IMR-90 (cell line): ENCODE data around the gene LY86. TPM values are rescaled to one million over a fixed set of nuclear protein-coding genes. Genes with fewer than 3 reads are reported as not detected.

Experiments used
- ATAC-seq: fragments of 200-7000 bp; cut with Tn5 transposase; 2 replicates; pipeline ENCODE4 v1.9.1; 2020; ENCODE audit warnings: low read depth, mild to moderate bottlenecking, moderate library complexity
- BruUV-seq: library from RNA; stranded (reverse); fragments of 400-500 nt; replicated peaks from 2 replicates; lab custom pipeline; 2021; lab: Mats Ljungman, UMichigan
- CTCF ChIA-PET: fragments of 300-600 bp; formaldehyde crosslinking; extraction: SDS; loops from one replicate; lab custom pipeline; 2021; ENCODE audit warnings: antibody characterized with exemption; lab: Yijun Ruan, JAX
- POLR2A ChIA-PET: fragments of 300-600 bp; sonication (Branson Sonifier 250); formaldehyde crosslinking; loops from one replicate; lab custom pipeline; 2022; ENCODE audit warnings: antibody characterized with exemption; ENCODE audit not compliant: unreplicated experiment; lab: Charles Lee
- DNase-seq: peaks from one replicate; pipeline ENCODE4 v3.0.0; 2013
- H2AFZ ChIP-seq: replicated peaks from 2 replicates; pipeline ENCODE3; 2013; ENCODE audit warnings: low read length, mild to moderate bottlenecking; ENCODE audit not compliant: poor library complexity
- H2AK5ac ChIP-seq: 2 replicates; pipeline ENCODE4 v1.6.1; 2013; ENCODE audit warnings: low read depth, low read length, inconsistent platforms
- H2AK9ac ChIP-seq: replicated peaks from 2 replicates; pipeline ENCODE3; 2013; ENCODE audit warnings: mild to moderate bottlenecking, low read depth, low read length, moderate library complexity; ENCODE audit not compliant: poor library complexity
- H2BK120ac ChIP-seq: 2 replicates; pipeline ENCODE4 v1.6.1; 2013; ENCODE audit warnings: low read depth, low read length, inconsistent platforms
- H2BK15ac ChIP-seq: 3 replicates; pipeline ENCODE4 v1.6.1; 2013; ENCODE audit warnings: low read depth, low read length, inconsistent platforms
- H2BK20ac ChIP-seq: 2 replicates; pipeline ENCODE4 v1.6.1; 2013; ENCODE audit warnings: low read depth, mild to moderate bottlenecking, inconsistent platforms, low read length, moderate library complexity
- H2BK5ac ChIP-seq: 2 replicates; pipeline ENCODE4 v1.6.1; 2013; ENCODE audit warnings: mild to moderate bottlenecking, low read depth, low read length, inconsistent platforms; ENCODE audit not compliant: poor library complexity, severe bottlenecking
- H3K14ac ChIP-seq: replicated peaks from 2 replicates; pipeline ENCODE4 v1.6.1; 2013; ENCODE audit warnings: low read depth, low read length, inconsistent platforms
- H3K18ac ChIP-seq: 2 replicates; pipeline ENCODE4 v1.6.1; 2013; ENCODE audit warnings: low read depth, low read length, control low read depth
- H3K23ac ChIP-seq: 2 replicates; pipeline ENCODE4 v1.6.1; 2013; ENCODE audit warnings: low read depth, low read length, inconsistent platforms
- H3K27ac ChIP-seq: 2 replicates; pipeline ENCODE4 v1.5.1; 2013; ENCODE audit warnings: mild to moderate bottlenecking, control low read depth, low read length; ENCODE audit not compliant: insufficient read depth
- H3K27me3 ChIP-seq: 2 replicates; pipeline ENCODE4 v1.6.1; 2013; ENCODE audit warnings: low read length; ENCODE audit not compliant: control insufficient read depth, insufficient read depth
- H3K36me3 ChIP-seq: 2 replicates; pipeline ENCODE4 v1.6.1; 2013; ENCODE audit warnings: low read length, mixed read lengths; ENCODE audit not compliant: control insufficient read depth, insufficient read depth
- H3K4ac ChIP-seq: 2 replicates; pipeline ENCODE4 v1.6.1; 2013; ENCODE audit warnings: low read depth, low read length, inconsistent platforms
- H3K4me1 ChIP-seq: 2 replicates; pipeline ENCODE4 v1.6.1; 2013; ENCODE audit warnings: low read length, mixed read lengths; ENCODE audit not compliant: control insufficient read depth, insufficient read depth
- H3K4me2 ChIP-seq: 2 replicates; pipeline ENCODE4 v1.6.1; 2013; ENCODE audit warnings: low read depth, mild to moderate bottlenecking, control low read depth, low read length, moderate library complexity
- H3K4me3 ChIP-seq: 2 replicates; pipeline ENCODE4 v1.5.1; 2013; ENCODE audit warnings: low read depth, mild to moderate bottlenecking, control low read depth, low read length, moderate library complexity; ENCODE audit not compliant: insufficient read depth
- H3K56ac ChIP-seq: 2 replicates; pipeline ENCODE4 v1.6.1; 2013; ENCODE audit warnings: low read length, inconsistent platforms; ENCODE audit not compliant: insufficient read depth; ENCODE audit errors: extremely low read depth
- H3K79me1 ChIP-seq, 2 experiments: 2 replicates each; pipeline ENCODE4 v1.6.1; 2013; ENCODE audit warnings: low read length in 2 of 2, inconsistent platforms in 1 of 2, low read depth in 1 of 2
- H3K9ac ChIP-seq: 2 replicates; pipeline ENCODE4 v1.6.1; 2013; ENCODE audit warnings: low read depth, low read length, control low read depth
- H3K9me1 ChIP-seq: 2 replicates; pipeline ENCODE4 v1.6.1; 2013; ENCODE audit warnings: low read length, inconsistent platforms; ENCODE audit not compliant: insufficient read depth
- H3K9me3 ChIP-seq: 2 replicates; pipeline ENCODE4 v1.6.1; 2013; ENCODE audit warnings: low read length; ENCODE audit not compliant: control insufficient read depth, insufficient read depth
- H4K20me1 ChIP-seq: 2 replicates; pipeline ENCODE4 v1.6.1; 2013; ENCODE audit warnings: low read length, inconsistent platforms; ENCODE audit not compliant: insufficient read depth
- H4K5ac ChIP-seq: 2 replicates; pipeline ENCODE4 v1.6.1; 2013; ENCODE audit warnings: mild to moderate bottlenecking, low read depth, low read length, control low read depth
- H4K8ac ChIP-seq, 2 experiments: 2 replicates each; pipeline ENCODE4 v1.6.1; 2013; ENCODE audit warnings: low read depth in 2 of 2, low read length in 2 of 2, control low read depth in 1 of 2, inconsistent platforms in 1 of 2
- H4K91ac ChIP-seq: 2 replicates; pipeline ENCODE4 v1.6.1; 2013; ENCODE audit warnings: low read depth, low read length, inconsistent platforms; ENCODE audit not compliant: insufficient read depth
- CEBPB ChIP-seq: IDR thresholded peaks from 2 replicates; pipeline ENCODE4 v1.6.1; 2012; ENCODE audit warnings: low read depth, low read length, improper control_type of control experiment
- CHD1 ChIP-seq: IDR thresholded peaks from 2 replicates; pipeline ENCODE4 v1.6.1; 2012; ENCODE audit warnings: low read depth, low read length, improper control_type of control experiment
- MAFK ChIP-seq: IDR thresholded peaks from 2 replicates; pipeline ENCODE4 v1.6.1; 2012; ENCODE audit warnings: low read depth, low read length, improper control_type of control experiment
- POLR2A ChIP-seq: IDR thresholded peaks from 2 replicates; pipeline ENCODE4 v1.6.1; 2012; ENCODE audit warnings: mild to moderate bottlenecking, low read depth, low read length
- RAD21 ChIP-seq: IDR thresholded peaks from 2 replicates; pipeline ENCODE4 v1.6.1; 2012; ENCODE audit warnings: low read length, improper control_type of control experiment
- RCOR1 ChIP-seq: IDR thresholded peaks from 2 replicates; pipeline ENCODE4 v1.6.1; 2012; ENCODE audit warnings: mild to moderate bottlenecking, low read length, improper control_type of control experiment; ENCODE audit not compliant: insufficient replicate concordance
- RFX5 ChIP-seq: IDR thresholded peaks from 2 replicates; pipeline ENCODE4 v1.8.0; 2012; ENCODE audit warnings: low read depth, mild to moderate bottlenecking, low read length, moderate library complexity
- SMC3 ChIP-seq: fragments of 150-350 bp; IDR thresholded peaks from 2 replicates; pipeline ENCODE4 v1.6.1; 2016; ENCODE audit warnings: low read depth, mild to moderate bottlenecking, antibody characterized with exemption, low read length, moderate library complexity
- USF2 ChIP-seq: fragments of 150-350 bp; IDR thresholded peaks from 2 replicates; pipeline ENCODE4 v1.6.1; 2017; ENCODE audit warnings: mild to moderate bottlenecking, antibody characterized with exemption, low read length, low read depth
- WGBS, 2 experiments: methylation state at CpG; one replicate each; pipeline versions ENCODE4 v1.1.5 to v1.1.7; 2013; ENCODE audit warnings: missing lambda C conversion rate in 2 of 2; ENCODE audit not compliant: insufficient read length in 1 of 2; ENCODE audit errors: extremely low coverage in 2 of 2; 5-methylcytosine and 5-hydroxymethylcytosine counted together
- dilution Hi-C: fragments of 300-500 bp; cut with HindIII; formaldehyde crosslinking; loops from one replicate; pipeline ENCODE4 v1.14.3; 2018; ENCODE audit warnings: low sequenced_read_pairs; ENCODE audit not compliant: unreplicated experiment
- in situ Hi-C: fragments of 300-500 bp; cut with MboI; formaldehyde crosslinking; loops from 3 replicates; pipeline ENCODE4 v1.14.3; 2019; ENCODE audit warnings: low sequenced_read_pairs, inconsistent platforms, mixed read lengths
- intact Hi-C: fragments of 100-400 bp; cut with micrococcal nuclease; formaldehyde crosslinking; loops from 2 replicates; pipeline ENCODE4 v1.10.0; 2022
- polyA plus RNA-seq, 3 experiments: library from polyadenylated mRNA; depleted of rRNA; stranded (reverse); fragments of >200 nt; gene quantifications; 2 replicates each; pipeline ENCODE4 v1.2.3, GENCODE V29; 2012; ENCODE audit warnings: low replicate concordance in 1 of 3
- total RNA-seq: library from RNA; depleted of rRNA; stranded (reverse); fragments of >200 nt; gene quantifications from 2 replicates; pipeline ENCODE4 v1.2.3, GENCODE V29; 2012
- TF ChIP-seq, protein P1 (sequence below): conservative IDR thresholded peaks from 2 replicates; pipeline ENCODE4 v1.5.1; 2012; ENCODE audit warnings: mild to moderate bottlenecking, low read depth, low read length, improper control_type of control experiment
- TF ChIP-seq, protein P2 (sequence below): fragments of 150-350 bp; IDR thresholded peaks from 2 replicates; pipeline ENCODE4 v1.6.1; 2016; ENCODE audit warnings: low read depth, mild to moderate bottlenecking, low read length, moderate library complexity, borderline replicate concordance

The LY86 gene
- total and polyA plus RNA-seq, 2 of the 4 experiments (the other 2 are of a cell fraction), result not detected

- WGBS, 2 experiments, result 56% methylated on average over 5 of the region's 27 CpGs; no CpG with 5 or more reads in 1 of the 2 experiments
- Histone ChIP-seq H4K20me1 (no peaks in the 10 kb centered on the region), H3K9me1 (no peaks in the 10 kb centered on the region), H3K4me1 (no peaks in the 10 kb centered on the region), H3K23ac (no peak overlapping the region), H3K27ac (no peak overlapping the region), H4K5ac (no peak overlapping the region), H2BK120ac (no peak overlapping the region), H3K56ac (no peak overlapping the region), H2BK15ac (no peak overlapping the region), H3K27me3 (no peaks in the 10 kb centered on the region), H3K4ac (no peak overlapping the region), H3K9me3 (peaks cover 14% of the 10 kb centered on the region), H3K18ac (no peak overlapping the region), H2BK5ac (no peak overlapping the region), H2AFZ (no peak overlapping the region), H3K14ac (no peak overlapping the region), H3K36me3 (no peaks in the 10 kb centered on the region), H3K79me1 (no peaks in the 10 kb centered on the region), H2BK20ac (no peak overlapping the region), H4K91ac (no peak overlapping the region), H4K8ac (no peak overlapping the region), H3K4me3 (no peak overlapping the region), H2AK9ac (no peak overlapping the region), H2AK5ac (no peak overlapping the region), H3K9ac (no peak overlapping the region), H3K4me2 (no peak overlapping the region)
- intact Hi-C loops (no loop called here), dilution Hi-C loops (no loop called here), in situ Hi-C loops (no loop called here)
- POLR2A ChIA-PET, result no interaction called here
- BruUV-seq, result no TSS peak
- no peak for TF ChIP-seq MAFK
- TF ChIP-seq USF2, result no peak
- no peak for TF ChIP-seq POLR2A
- no peak for TF ChIP-seq RCOR1
- TF ChIP-seq SMC3, result no peak
- no peak for TF ChIP-seq RAD21
- no peak for TF ChIP-seq CEBPB
- TF ChIP-seq, protein P1, sequence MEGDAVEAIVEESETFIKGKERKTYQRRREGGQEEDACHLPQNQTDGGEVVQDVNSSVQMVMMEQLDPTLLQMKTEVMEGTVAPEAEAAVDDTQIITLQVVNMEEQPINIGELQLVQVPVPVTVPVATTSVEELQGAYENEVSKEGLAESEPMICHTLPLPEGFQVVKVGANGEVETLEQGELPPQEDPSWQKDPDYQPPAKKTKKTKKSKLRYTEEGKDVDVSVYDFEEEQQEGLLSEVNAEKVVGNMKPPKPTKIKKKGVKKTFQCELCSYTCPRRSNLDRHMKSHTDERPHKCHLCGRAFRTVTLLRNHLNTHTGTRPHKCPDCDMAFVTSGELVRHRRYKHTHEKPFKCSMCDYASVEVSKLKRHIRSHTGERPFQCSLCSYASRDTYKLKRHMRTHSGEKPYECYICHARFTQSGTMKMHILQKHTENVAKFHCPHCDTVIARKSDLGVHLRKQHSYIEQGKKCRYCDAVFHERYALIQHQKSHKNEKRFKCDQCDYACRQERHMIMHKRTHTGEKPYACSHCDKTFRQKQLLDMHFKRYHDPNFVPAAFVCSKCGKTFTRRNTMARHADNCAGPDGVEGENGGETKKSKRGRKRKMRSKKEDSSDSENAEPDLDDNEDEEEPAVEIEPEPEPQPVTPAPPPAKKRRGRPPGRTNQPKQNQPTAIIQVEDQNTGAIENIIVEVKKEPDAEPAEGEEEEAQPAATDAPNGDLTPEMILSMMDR, result no peak
- TF ChIP-seq RFX5, result no peak
- TF ChIP-seq, protein P2, sequence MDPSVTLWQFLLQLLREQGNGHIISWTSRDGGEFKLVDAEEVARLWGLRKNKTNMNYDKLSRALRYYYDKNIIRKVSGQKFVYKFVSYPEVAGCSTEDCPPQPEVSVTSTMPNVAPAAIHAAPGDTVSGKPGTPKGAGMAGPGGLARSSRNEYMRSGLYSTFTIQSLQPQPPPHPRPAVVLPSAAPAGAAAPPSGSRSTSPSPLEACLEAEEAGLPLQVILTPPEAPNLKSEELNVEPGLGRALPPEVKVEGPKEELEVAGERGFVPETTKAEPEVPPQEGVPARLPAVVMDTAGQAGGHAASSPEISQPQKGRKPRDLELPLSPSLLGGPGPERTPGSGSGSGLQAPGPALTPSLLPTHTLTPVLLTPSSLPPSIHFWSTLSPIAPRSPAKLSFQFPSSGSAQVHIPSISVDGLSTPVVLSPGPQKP, result no peak
- TF ChIP-seq CHD1, result no peak
- CTCF ChIA-PET, result no interaction called here
- no peak for ATAC-seq
- no peak for DNase-seq
Measured at GRCh38 chr6:6614096-6614982, 25.8 kb downstream of the LY86 start.
